Mononuclear cell (primary cell): ENCODE data around the gene SUGCT. TPM values are rescaled to one million over a fixed set of nuclear protein-coding genes. Genes with fewer than 3 reads are reported as not detected.

ENCODE experiments used
- H3K27me3 ChIP-seq: 2 replicates; pipeline ENCODE4 v1.6.0; 2011; ENCODE audit warnings: low read length, control low read depth; ENCODE audit not compliant: insufficient read depth
- H3K4me1 ChIP-seq: 2 replicates; pipeline ENCODE4 v1.5.1; 2011; ENCODE audit warnings: mild to moderate bottlenecking, low read length, control low read depth; ENCODE audit not compliant: insufficient read depth
- H3K4me3 ChIP-seq: 2 replicates; pipeline ENCODE4 v1.5.1; 2011; ENCODE audit warnings: mild to moderate bottlenecking, low read length, moderate library complexity
- H3K9me3 ChIP-seq: 2 replicates; pipeline ENCODE4 v1.5.1; 2011; ENCODE audit warnings: low read depth, mild to moderate bottlenecking, control low read depth, low read length
- total RNA-seq: library from RNA; depleted of rRNA; stranded (reverse); fragments of >200 nt; gene quantifications from one replicate; pipeline ENCODE4 v1.2.3, GENCODE V29; 2012

Gene SUGCT
- total RNA-seq, 1 donor = 1.9 TPM

GRCh38 chr7:40698921-40699260, 564.1 kb downstream of the SUGCT start:
- no peaks in the 10 kb centered on the region for H3K4me1 ChIP-seq
- no peaks in the 10 kb centered on the region for H3K27me3 ChIP-seq
- no peaks in the 10 kb centered on the region for H3K9me3 ChIP-seq
- H3K4me3 ChIP-seq = no peak overlapping the region

GRCh38 chr7:40700653-40701421, 566.0 kb downstream of the SUGCT start:
- Histone ChIP-seq H3K4me1 (no peaks in the 10 kb centered on the region), H3K9me3 (no peaks in the 10 kb centered on the region), H3K4me3 (no peak overlapping the region), H3K27me3 (no peaks in the 10 kb centered on the region)

- Histone ChIP-seq H3K27me3 (no peaks in the 10 kb centered on the region), H3K4me3 (no peak overlapping the region), H3K9me3 (no peaks in the 10 kb centered on the region), H3K4me1 (no peaks in the 10 kb centered on the region)
Measured at GRCh38 chr7:40701836-40702551, 567.2 kb downstream of the SUGCT start.

GRCh38 chr7:40704172-40704571, 569.4 kb downstream of the SUGCT start:
- H3K9me3 ChIP-seq = no peaks in the 10 kb centered on the region
- no peak overlapping the region for H3K4me3 ChIP-seq
- no peaks in the 10 kb centered on the region for H3K27me3 ChIP-seq
- H3K4me1 ChIP-seq = no peaks in the 10 kb centered on the region

- H3K4me3 ChIP-seq = no peak overlapping the region
- H3K9me3 ChIP-seq = no peaks in the 10 kb centered on the region
- H3K4me1 ChIP-seq = no peaks in the 10 kb centered on the region
- H3K27me3 ChIP-seq = no peaks in the 10 kb centered on the region
Measured at GRCh38 chr7:40706829-40707228, 572.0 kb downstream of the SUGCT start.

- no peaks in the 10 kb centered on the region for H3K9me3 ChIP-seq
- H3K27me3 ChIP-seq = no peaks in the 10 kb centered on the region
- no peak overlapping the region for H3K4me3 ChIP-seq
- H3K4me1 ChIP-seq = no peaks in the 10 kb centered on the region
Measured at GRCh38 chr7:40709062-40709964, 574.5 kb downstream of the SUGCT start.

DNA sequence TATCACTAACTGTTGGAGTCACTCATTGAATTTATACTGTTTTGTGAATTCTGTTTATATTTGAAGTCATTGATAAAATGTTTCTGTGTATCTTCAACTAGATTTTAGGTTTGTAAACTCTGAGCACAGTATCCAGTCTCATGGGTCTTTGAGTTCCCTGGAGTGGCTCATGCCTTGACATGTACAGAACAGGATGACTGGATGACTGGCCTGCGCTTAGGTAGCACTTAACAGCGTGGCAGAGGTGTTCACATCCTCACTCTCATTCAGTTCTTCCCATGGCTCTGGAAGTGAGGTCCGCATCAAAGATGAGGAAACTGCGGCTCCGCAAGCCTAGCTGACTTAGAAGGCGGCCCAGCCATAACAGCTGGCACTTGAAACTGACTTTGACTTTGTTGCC, 576.9 kb downstream of the SUGCT start:
- H3K9me3 ChIP-seq = no peaks in the 10 kb centered on the region
- H3K4me3 ChIP-seq = no peak overlapping the region
- H3K4me1 ChIP-seq = no peaks in the 10 kb centered on the region
- no peaks in the 10 kb centered on the region for H3K27me3 ChIP-seq

DNA sequence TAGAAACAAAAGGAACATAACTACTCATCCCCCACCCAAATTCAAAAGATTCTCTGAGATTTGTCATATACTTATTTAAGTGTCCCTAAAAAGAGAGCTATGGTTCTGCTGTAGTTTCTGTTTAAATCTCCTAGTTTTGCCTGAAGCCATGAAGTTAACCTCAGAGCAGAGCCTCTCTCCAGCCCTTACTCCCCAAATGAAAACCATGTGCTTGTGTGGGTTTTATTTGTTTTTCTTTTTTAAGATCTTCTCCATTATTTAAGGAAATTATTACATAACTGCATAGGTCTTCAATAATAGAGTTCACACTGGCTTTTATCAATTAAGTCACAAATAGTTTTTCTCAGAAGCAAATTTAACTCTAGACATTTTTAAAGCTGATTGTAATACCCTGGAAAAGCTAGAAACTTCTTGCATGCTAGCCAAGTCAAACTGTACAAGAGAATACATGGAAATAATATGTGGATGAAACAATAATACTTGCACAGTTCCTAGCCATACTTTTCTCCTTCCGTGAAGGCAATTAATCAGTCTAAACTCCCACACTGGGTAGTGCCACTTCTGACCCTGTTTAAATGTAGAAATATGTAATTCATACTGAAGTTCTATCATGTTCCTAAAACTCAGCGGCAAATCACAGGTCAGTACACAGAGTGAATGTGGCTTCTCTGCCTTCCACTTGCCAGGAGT, 579.7 kb downstream of the SUGCT start:
- Histone ChIP-seq H3K27me3 (no peaks in the 10 kb centered on the region), H3K4me3 (no peak overlapping the region), H3K9me3 (no peaks in the 10 kb centered on the region)

DNA sequence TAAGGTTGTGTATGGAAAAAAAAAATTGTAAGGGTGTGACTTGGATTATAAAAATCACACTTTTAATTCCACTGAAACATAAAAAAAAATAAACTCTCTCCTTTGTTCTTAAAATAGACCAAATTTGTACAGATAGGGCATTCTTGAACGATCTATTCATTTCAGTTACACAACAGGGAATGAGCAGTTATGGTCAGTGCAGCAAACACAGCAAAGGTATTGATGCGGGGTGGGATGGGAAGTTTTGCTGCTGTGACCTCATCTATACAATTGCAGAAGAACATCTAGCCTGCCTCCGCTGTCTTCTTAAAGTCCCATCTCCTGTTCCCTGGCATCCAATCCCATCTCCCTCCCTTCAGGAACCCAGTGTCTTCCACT, 580.2 kb downstream of the SUGCT start:
- Histone ChIP-seq H3K4me3 (no peak overlapping the region), H3K9me3 (no peaks in the 10 kb centered on the region), H3K27me3 (no peaks in the 10 kb centered on the region), H3K4me1 (no peaks in the 10 kb centered on the region)

More for the DNA sequence above, 579.7 kb downstream of the SUGCT start:
- no peaks in the 10 kb centered on the region for H3K4me1 ChIP-seq

GRCh38 chr7:40716052-40716451, 581.2 kb downstream of the SUGCT start:
- no peaks in the 10 kb centered on the region for H3K9me3 ChIP-seq
- H3K4me1 ChIP-seq = no peaks in the 10 kb centered on the region
- no peak overlapping the region for H3K4me3 ChIP-seq
- no peaks in the 10 kb centered on the region for H3K27me3 ChIP-seq

DNA sequence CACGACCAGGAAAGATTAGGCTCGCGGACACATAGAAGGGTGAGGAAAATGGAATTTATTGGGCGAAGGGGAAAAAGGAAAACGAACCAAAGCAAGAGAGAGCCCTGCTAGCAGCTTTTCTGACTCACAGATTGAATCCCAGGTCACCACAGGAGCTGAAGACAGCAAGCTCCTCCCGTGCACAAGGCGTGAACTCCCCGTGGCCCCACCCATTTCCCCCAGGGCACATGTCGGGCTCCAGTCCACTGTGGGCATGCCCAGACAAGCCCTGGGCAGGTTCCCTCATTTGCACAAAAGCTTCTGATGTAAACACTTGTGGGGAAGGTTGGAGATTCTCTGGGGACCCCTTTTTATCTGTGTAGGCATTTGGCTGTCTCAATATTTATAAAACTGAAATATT, 582.4 kb downstream of the SUGCT start:
- H3K27me3 ChIP-seq = no peaks in the 10 kb centered on the region
- H3K4me1 ChIP-seq = no peaks in the 10 kb centered on the region
- no peak overlapping the region for H3K4me3 ChIP-seq
- no peaks in the 10 kb centered on the region for H3K9me3 ChIP-seq

DNA sequence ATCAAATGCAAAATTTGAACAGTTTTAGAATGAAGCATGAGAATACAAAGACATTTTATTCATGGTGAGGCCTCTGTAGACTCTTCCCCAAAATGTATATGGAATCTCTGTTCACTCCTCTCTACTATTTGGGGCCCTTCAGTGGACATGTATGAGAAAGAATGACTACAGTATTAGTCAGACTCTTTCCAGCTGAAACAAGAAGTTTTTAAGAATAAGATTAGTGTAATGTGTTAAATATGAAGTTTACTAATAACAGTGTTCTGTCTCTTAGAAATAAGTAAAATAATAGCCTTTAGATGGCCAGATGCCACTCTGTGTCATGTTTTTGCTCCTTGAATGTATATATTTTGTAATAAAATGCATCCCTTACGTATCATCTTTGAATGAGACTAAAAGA, 585.6 kb downstream of the SUGCT start:
- Histone ChIP-seq H3K4me1 (no peaks in the 10 kb centered on the region), H3K4me3 (no peak overlapping the region), H3K9me3 (no peaks in the 10 kb centered on the region), H3K27me3 (no peaks in the 10 kb centered on the region)

DNA sequence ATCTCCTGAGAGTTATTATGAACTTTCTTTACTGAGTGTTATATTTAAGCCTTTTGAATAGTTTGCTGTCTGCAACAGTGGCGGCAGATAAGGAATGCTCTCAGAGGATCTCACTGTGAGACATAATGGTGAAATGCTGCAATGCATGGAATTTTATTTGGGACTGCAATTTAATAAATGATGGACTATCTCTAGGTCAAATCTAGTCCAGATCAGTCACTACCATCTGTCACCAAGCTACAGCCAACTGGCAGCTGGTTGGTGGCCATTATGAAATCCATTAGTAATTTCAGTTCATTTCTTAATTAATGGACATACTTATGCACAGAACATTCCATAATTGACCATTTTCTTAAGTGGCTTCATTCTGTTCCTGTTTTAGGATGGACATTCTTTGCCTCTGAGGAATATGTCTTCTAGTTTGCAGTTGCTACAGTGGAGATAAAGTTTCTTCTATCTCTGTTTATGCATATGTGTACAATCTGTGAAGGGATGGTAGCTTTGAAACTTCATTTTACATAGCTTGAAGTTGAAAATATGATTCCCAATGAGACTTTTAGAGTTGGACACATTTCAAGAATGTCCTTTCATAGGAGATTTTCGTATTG, 586.6 kb downstream of the SUGCT start:
- no peaks in the 10 kb centered on the region for H3K9me3 ChIP-seq
- H3K27me3 ChIP-seq = no peaks in the 10 kb centered on the region
- H3K4me3 ChIP-seq = no peak overlapping the region
- no peaks in the 10 kb centered on the region for H3K4me1 ChIP-seq

DNA sequence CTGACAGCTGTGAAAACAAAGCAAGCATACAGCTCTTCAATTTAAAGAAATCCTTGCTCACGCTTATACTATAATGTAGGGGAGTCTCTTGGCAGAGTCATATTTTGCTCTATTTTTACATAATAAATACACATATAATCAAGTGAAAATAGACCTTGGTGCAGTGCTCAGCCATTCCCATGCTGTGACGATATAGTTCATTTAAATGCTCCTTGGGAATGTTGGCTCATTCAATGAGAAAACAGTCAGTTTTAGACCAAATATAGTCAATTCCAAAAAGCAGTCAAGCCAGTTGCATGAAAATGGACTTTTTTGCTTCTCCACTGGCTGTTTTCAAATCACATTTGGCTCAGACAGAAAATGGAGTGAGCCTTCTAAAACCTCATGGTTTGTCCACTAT, 587.4 kb downstream of the SUGCT start:
- Histone ChIP-seq H3K4me3 (no peak overlapping the region), H3K9me3 (no peaks in the 10 kb centered on the region), H3K4me1 (no peaks in the 10 kb centered on the region), H3K27me3 (no peaks in the 10 kb centered on the region)
